GM12878 (cell line): ENCODE measurements around the gene CDK11B. TPM values are rescaled to one million over a fixed set of nuclear protein-coding genes. Genes with fewer than 3 reads are reported as not detected.

Source experiments
- ATAC-seq: fragments of 200-7000 bp; cut with Tn5 transposase; 3 replicates; pipeline ENCODE4 v1.9.1; 2020; ENCODE audit warnings: mild to moderate bottlenecking, moderate library complexity
- BruUV-seq: library from RNA; stranded (reverse); fragments of 400-500 nt; replicated peaks from 2 replicates; lab custom pipeline; 2021; lab: Mats Ljungman, UMichigan
- CTCF ChIA-PET: fragments of 300-600 bp; sonication (Branson Sonifier 250); formaldehyde crosslinking; extraction: SDS; loops from one replicate; lab custom pipeline; 2021; ENCODE audit warnings: inconsistent platforms; lab: Yijun Ruan, JAX
- POLR2A ChIA-PET: fragments of 350-600 bp; formaldehyde crosslinking; extraction: SDS; loops from one replicate; lab custom pipeline; 2021; ENCODE audit warnings: inconsistent platforms; lab: Charles Lee
- RAD21 ChIA-PET: fragments of 300-600 bp; sonication (Branson Sonifier 250); formaldehyde crosslinking; loops from one replicate; lab custom pipeline; 2023; ENCODE audit warnings: antibody characterized with exemption; ENCODE audit not compliant: unreplicated experiment; lab: Charles Lee
- SMC1A ChIA-PET: fragments of 300-600 bp; sonication (Branson Sonifier 250); formaldehyde crosslinking; loops from one replicate; lab custom pipeline; 2023; ENCODE audit not compliant: unreplicated experiment, uncharacterized antibody; lab: Charles Lee
- DNase-seq: peaks from one replicate; pipeline ENCODE4 v3.0.0-alpha.2; 2011; ENCODE audit warnings: low read depth, low spot score
- FAIRE-seq: peaks from 3 replicates; lab custom pipeline; 2011; peaks lifted over from hg19 to GRCh38; lab: Jason Lieb, UNC
- H2AFZ ChIP-seq: 2 replicates; pipeline ENCODE4 v1.6.0; 2011; ENCODE audit warnings: low read depth, low read length, control low read depth; ENCODE audit not compliant: control insufficient read depth
- H3K27ac ChIP-seq: 2 replicates; pipeline ENCODE4 v1.5.1; 2011; ENCODE audit warnings: control low read depth; ENCODE audit not compliant: control insufficient read depth, insufficient read depth
- H3K27me3 ChIP-seq, 2 experiments: replicated peaks in 1 of 2; 2 replicates each; pipeline versions ENCODE4 v1.6.0 to v1.6.1; 2011; ENCODE audit warnings: low read length in 1 of 2; ENCODE audit not compliant: control insufficient read depth in 2 of 2, insufficient read depth in 2 of 2
- H3K36me3 ChIP-seq, 2 experiments: 2 replicates each; pipeline ENCODE4 v1.5.1; 2011; ENCODE audit warnings: low read length in 1 of 2; ENCODE audit not compliant: control insufficient read depth in 2 of 2, insufficient read depth in 2 of 2
- H3K4me1 ChIP-seq: 2 replicates; pipeline ENCODE4 v1.6.1; 2011; ENCODE audit warnings: mild to moderate bottlenecking, low read length, moderate library complexity, mixed read lengths; ENCODE audit not compliant: control insufficient read depth, insufficient read depth
- H3K4me2 ChIP-seq: 2 replicates; pipeline ENCODE4 v1.6.0; 2011; ENCODE audit warnings: control low read depth; ENCODE audit not compliant: control insufficient read depth, insufficient read depth
- H3K4me3 ChIP-seq: fragments of 200-600 bp; sonication (generic); 2 replicates; pipeline ENCODE4 v1.5.1; 2016
- H3K79me2 ChIP-seq: 2 replicates; pipeline ENCODE4 v1.6.0; 2011; ENCODE audit warnings: low read length; ENCODE audit not compliant: control insufficient read depth, insufficient read depth
- H3K9ac ChIP-seq: 2 replicates; pipeline ENCODE4 v1.8.0; 2011; ENCODE audit warnings: low read length, control low read depth, mixed read lengths; ENCODE audit not compliant: control insufficient read depth, insufficient read depth
- H3K9me3 ChIP-seq: replicated peaks from 3 replicates; pipeline ENCODE4 v1.5.1; 2011; ENCODE audit warnings: mild to moderate bottlenecking, low read length; ENCODE audit not compliant: control insufficient read depth, insufficient read depth
- H4K20me1 ChIP-seq: 2 replicates; pipeline ENCODE4 v1.6.0; 2011; ENCODE audit not compliant: control insufficient read depth, insufficient read depth
- BHLHE40 ChIP-seq, 2 experiments: fragments of 450-650 bp in 1 of 2; IDR thresholded peaks; 2 replicates each; pipeline ENCODE4 v1.6.1; 2011 to 2017; ENCODE audit warnings: low read depth in 2 of 2, borderline replicate concordance in 1 of 2, improper control_type of control experiment in 1 of 2, low read length in 1 of 2, mild to moderate bottlenecking in 1 of 2
- EZH2 ChIP-seq: IDR thresholded peaks from 2 replicates; pipeline ENCODE4 v1.6.1; 2012; ENCODE audit warnings: low read depth, mild to moderate bottlenecking, control low read depth, inconsistent platforms, low read length, borderline replicate concordance; ENCODE audit not compliant: control insufficient read depth
- GATAD2B ChIP-seq: fragments of 450-650 bp; conservative IDR thresholded peaks from 2 replicates; pipeline ENCODE4 v1.6.1; 2017; ENCODE audit warnings: low read depth, mild to moderate bottlenecking, moderate library complexity
- HDGF ChIP-seq: fragments of 450-650 bp; IDR thresholded peaks from 2 replicates; pipeline ENCODE4 v1.6.1; 2016; ENCODE audit warnings: antibody characterized with exemption
- IKZF1 ChIP-seq: fragments of 450-650 bp; conservative IDR thresholded peaks from 2 replicates; pipeline ENCODE4 v1.6.1; 2017; ENCODE audit warnings: antibody characterized with exemption, mild to moderate bottlenecking
- LARP7 ChIP-seq: fragments of 450-650 bp; IDR thresholded peaks from 2 replicates; pipeline ENCODE4 v1.6.1; 2017; ENCODE audit warnings: mild to moderate bottlenecking
- NKRF ChIP-seq: fragments of 450-650 bp; conservative IDR thresholded peaks from 2 replicates; pipeline ENCODE4 v1.6.1; 2017; ENCODE audit warnings: mild to moderate bottlenecking, moderate library complexity
- NR2F1 ChIP-seq: fragments of 450-650 bp; conservative IDR thresholded peaks from 2 replicates; pipeline ENCODE4 v1.6.1; 2017; ENCODE audit warnings: mild to moderate bottlenecking
- RCOR1 ChIP-seq: conservative IDR thresholded peaks from 2 replicates; pipeline ENCODE4 v1.6.1; 2012; ENCODE audit warnings: low read depth, low read length, improper control_type of control experiment
- ZBTB4 ChIP-seq: fragments of 450-650 bp; formaldehyde crosslinking; IDR thresholded peaks from 2 replicates; pipeline ENCODE4 v1.4.0; 2022; ENCODE audit warnings: mild to moderate bottlenecking, moderate library complexity
- WGBS: methylation state at CpG from one replicate; pipeline ENCODE4 v1.1.6; 2016; ENCODE audit warnings: low lambda C conversion rate; ENCODE audit not compliant: insufficient replicate concordance, insufficient coverage; ENCODE audit errors: missing lambda C conversion rate; 5-methylcytosine and 5-hydroxymethylcytosine counted together
- in situ Hi-C: fragments of 300-500 bp; cut with MboI; formaldehyde crosslinking; loops from 9 replicates; pipeline ENCODE4 v1.14.3; 2018; ENCODE audit warnings: mixed read lengths
- intact Hi-C: fragments of 100-400 bp; cut with micrococcal nuclease; formaldehyde crosslinking; loops from one replicate; pipeline ENCODE4 v1.14.2; 2022; ENCODE audit not compliant: unreplicated experiment
- polyA plus RNA-seq, 11 experiments: library from polyadenylated mRNA; depleted of rRNA in 4 of 11; unstranded in 6 of 11; stranded (reverse) in 5 of 11; fragments of >200 nt; fragmentation: Nextera tagmentation in 4 of 11; fragmentation: Illumina TruSeq in 1 of 11; extraction: Ambion mirVana in 4 of 11; extraction: Trizol in 1 of 11; gene quantifications; 1 replicate in 1 of 11; 2 replicates in 10 of 11; pipeline versions ENCODE4 v1.2.1 to v1.2.3, GENCODE V29; 2011 to 2016; ENCODE audit warnings: inconsistent platforms in 2 of 11, missing spikeins in 2 of 11, low read depth in 1 of 11
- total RNA-seq, 4 experiments: library from RNA; depleted of rRNA in 3 of 4; stranded (reverse); fragments of >200 nt in 3 of 4; fragmentation: Illumina TruSeq in 1 of 4; extraction: Trizol in 1 of 4; gene quantifications; 2 replicates each; pipeline versions ENCODE4 v1.2.1 to v1.2.3, GENCODE V29; 2013 to 2021
- TF ChIP-seq, protein P1 (sequence below): fragments of 450-650 bp; IDR thresholded peaks from 2 replicates; pipeline ENCODE4 v1.6.1; 2017; ENCODE audit warnings: mild to moderate bottlenecking, moderate library complexity

CDK11B gene
- total and polyA plus RNA-seq, 10 of the 15 experiments (the other 5 are each of a cell fraction or from before 2014, with no cell fraction given): 3.2 to 30.9 (median 18.0) TPM

DNA sequence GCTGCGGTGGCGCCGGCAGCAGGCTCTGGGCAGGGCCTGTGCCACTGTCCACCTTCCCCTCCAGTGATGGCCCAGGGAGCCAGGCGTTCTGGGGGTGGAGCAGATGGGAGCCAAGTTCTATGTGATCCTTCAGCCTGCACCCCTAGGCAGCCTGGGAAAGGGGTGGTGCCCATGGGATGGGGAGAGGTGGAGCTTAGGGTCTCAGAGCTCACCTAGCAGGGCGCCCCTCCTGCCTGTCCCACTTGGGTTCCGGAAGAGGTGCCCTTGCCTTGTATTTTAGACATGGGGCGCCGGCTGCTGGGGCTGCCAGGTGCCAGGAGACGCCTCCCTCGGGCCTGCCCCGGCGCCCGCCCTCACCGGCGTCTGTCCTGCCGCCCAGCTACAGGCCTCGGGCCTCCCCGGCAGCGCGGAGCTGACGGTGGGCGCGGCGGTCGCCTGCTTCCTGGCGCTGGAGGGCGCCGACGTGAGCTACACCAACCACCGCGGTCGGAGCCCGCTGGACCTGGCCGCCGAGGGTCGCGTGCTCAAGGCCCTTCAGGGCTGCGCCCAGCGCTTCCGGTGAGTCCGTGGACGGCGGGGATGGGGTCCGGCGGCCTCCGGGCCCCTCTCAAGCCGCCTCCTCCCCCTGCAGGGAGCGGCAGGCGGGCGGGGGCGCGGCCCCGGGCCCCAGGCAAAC lies 29.9 kb downstream of the CDK11B start:
- H4K20me1 ChIP-seq: no peaks in the 10 kb centered on the region
- no peak overlapping the region for H2AFZ ChIP-seq
- DNase-seq (no peak), ATAC-seq (peak; percentile 39), FAIRE-seq (no peak)
- intact Hi-C loops (no loop called here), in situ Hi-C loops (no loop called here)
- ChIA-PET RAD21 (interaction anchor here (0.8 to 1.3 kb wide), 2 partner anchors 14 to 171 kb away, joined by 3 to 4 read pairs; partner anchors contain the start of gene MIB2), CTCF (interaction anchor here (1.2 to 1.7 kb wide), 2 partner anchors 13 to 15 kb away, joined by 4 to 6 read pairs; partner anchors contain the start of gene MIB2), SMC1A (interaction anchor here (1.2 kb wide), 2 partner anchors 13 to 26 kb away, joined by 3 read pairs; no protein-coding TSS in a partner anchor), POLR2A (interaction anchor here (1.4 kb wide), 1 partner anchor 13 kb away, joined by 8 read pairs; the partner anchor contains the start of gene MIB2)
- TF ChIP-seq RCOR1 (no peak), NKRF (no peak), IKZF1 (0 out of 2 replicates have a peak, but pooled peaks have one; percentile 49), LARP7 (0 out of 2 replicates have a peak, but pooled peaks have one; percentile 40), NR2F1 (0 out of 2 replicates have a peak, but pooled peaks have one; percentile 17), EZH2 (no peak), GATAD2B (peak; percentile 88; the same call in 1 of the 2 replicates), BHLHE40 (IDR thresholded peaks at IDR 0.05; ENCODE audit: borderline replicate concordance in 1 of 2, low read depth in 2 of 2, low read length in 1 of 2) (peak in 1 of 2 experiments; percentile 69; a peak in 2 of 4 replicates), ZBTB4 (no peak), HDGF (0 out of 2 replicates have a peak, but pooled peaks have one; percentile 33)
- TF ChIP-seq, protein P1, sequence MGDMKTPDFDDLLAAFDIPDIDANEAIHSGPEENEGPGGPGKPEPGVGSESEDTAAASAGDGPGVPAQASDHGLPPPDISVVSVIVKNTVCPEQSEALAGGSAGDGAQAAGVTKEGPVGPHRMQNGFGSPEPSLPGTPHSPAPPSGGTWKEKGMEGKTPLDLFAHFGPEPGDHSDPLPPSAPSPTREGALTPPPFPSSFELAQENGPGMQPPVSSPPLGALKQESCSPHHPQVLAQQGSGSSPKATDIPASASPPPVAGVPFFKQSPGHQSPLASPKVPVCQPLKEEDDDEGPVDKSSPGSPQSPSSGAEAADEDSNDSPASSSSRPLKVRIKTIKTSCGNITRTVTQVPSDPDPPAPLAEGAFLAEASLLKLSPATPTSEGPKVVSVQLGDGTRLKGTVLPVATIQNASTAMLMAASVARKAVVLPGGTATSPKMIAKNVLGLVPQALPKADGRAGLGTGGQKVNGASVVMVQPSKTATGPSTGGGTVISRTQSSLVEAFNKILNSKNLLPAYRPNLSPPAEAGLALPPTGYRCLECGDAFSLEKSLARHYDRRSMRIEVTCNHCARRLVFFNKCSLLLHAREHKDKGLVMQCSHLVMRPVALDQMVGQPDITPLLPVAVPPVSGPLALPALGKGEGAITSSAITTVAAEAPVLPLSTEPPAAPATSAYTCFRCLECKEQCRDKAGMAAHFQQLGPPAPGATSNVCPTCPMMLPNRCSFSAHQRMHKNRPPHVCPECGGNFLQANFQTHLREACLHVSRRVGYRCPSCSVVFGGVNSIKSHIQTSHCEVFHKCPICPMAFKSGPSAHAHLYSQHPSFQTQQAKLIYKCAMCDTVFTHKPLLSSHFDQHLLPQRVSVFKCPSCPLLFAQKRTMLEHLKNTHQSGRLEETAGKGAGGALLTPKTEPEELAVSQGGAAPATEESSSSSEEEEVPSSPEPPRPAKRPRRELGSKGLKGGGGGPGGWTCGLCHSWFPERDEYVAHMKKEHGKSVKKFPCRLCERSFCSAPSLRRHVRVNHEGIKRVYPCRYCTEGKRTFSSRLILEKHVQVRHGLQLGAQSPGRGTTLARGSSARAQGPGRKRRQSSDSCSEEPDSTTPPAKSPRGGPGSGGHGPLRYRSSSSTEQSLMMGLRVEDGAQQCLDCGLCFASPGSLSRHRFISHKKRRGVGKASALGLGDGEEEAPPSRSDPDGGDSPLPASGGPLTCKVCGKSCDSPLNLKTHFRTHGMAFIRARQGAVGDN: no peak
- no peaks in the 10 kb centered on the region for H3K79me2 ChIP-seq
- no peaks in the 10 kb centered on the region for H3K4me1 ChIP-seq
- H3K9me3 ChIP-seq: no peaks in the 10 kb centered on the region
- H3K27me3 ChIP-seq: peaks cover 0 to 2% of the 10 kb centered on the region in 2 experiments; a peak in 2 of 4 replicates
- no peak overlapping the region for H3K9ac ChIP-seq
- H3K4me2 ChIP-seq: 0 out of 2 replicates have a peak overlapping the region, but pooled peaks have one; percentile 1
- no peak overlapping the region for H3K4me3 ChIP-seq
- H3K36me3 ChIP-seq: no peaks in the 10 kb centered on the region
- H3K27ac ChIP-seq: no peak overlapping the region
- WGBS: 58% methylated on average over 52 of the region's 53 CpGs
- no TSS peak for BruUV-seq
